ENCODE data around the gene TBL3.

Gene TBL3

GRCh38 chr16:2013527-2013926 lies 41.7 kb downstream of the TBL3 start:
- no peak for DNase-seq (ENCODE audit: low read depth in 1 of 2, low spot score in 1 of 2)

- DNase-seq (ENCODE audit: low read depth in 1 of 2, low spot score in 1 of 2) = no peak
Observed at GRCh38 chr16:2015117-2015946, 43.5 kb downstream of the TBL3 start.

GRCh38 chr16:2015947-2016208 lies 44.0 kb downstream of the TBL3 start:
- no peak for DNase-seq (ENCODE audit: low read depth in 1 of 2, low spot score in 1 of 2)

GRCh38 chr16:2016407-2016922 lies 44.6 kb downstream of the TBL3 start:
- DNase-seq (ENCODE audit: low read depth in 1 of 2, low spot score in 1 of 2) = no peak

- DNase-seq (ENCODE audit: low read depth in 1 of 2, low spot score in 1 of 2) = no peak
Observed at GRCh38 chr16:2019518-2019920, 47.7 kb downstream of the TBL3 start, which contains the start of gene NPW. NPW (plus strand) TSS chr16:2019785.

GRCh38 chr16:2019921-2020831 lies 48.3 kb downstream of the TBL3 start:
- DNase-seq (ENCODE audit: low read depth in 1 of 2, low spot score in 1 of 2) = no peak

GRCh38 chr16:2022723-2023091 lies 50.9 kb downstream of the TBL3 start:
- no peak for DNase-seq (ENCODE audit: low read depth in 1 of 2, low spot score in 1 of 2)

GRCh38 chr16:2023092-2024031 lies 51.5 kb downstream of the TBL3 start:
- peak; percentile 95 to 96 for DNase-seq (ENCODE audit: low read depth in 1 of 2, low spot score in 1 of 2)

GRCh38 chr16:2024032-2024420 lies 52.2 kb downstream of the TBL3 start:
- no peak for DNase-seq (ENCODE audit: low read depth in 1 of 2, low spot score in 1 of 2)

GRCh38 chr16:2025251-2025650 lies 53.4 kb downstream of the TBL3 start:
- no peak for DNase-seq (ENCODE audit: low read depth in 1 of 2, low spot score in 1 of 2)

GRCh38 chr16:2025878-2026460 lies 54.1 kb downstream of the TBL3 start:
- no peak for DNase-seq (ENCODE audit: low read depth in 1 of 2, low spot score in 1 of 2)

- DNase-seq (ENCODE audit: low read depth in 1 of 2, low spot score in 1 of 2) = no peak
Observed at GRCh38 chr16:2026461-2027023, 54.7 kb downstream of the TBL3 start, which contains the start of gene NHERF2. NHERF2 (plus strand) TSS chr16:2026902; CDS start chr16:2027006, 104 bp downstream.

- no peak for DNase-seq (ENCODE audit: low read depth in 1 of 2, low spot score in 1 of 2)
Observed at GRCh38 chr16:2027024-2028010, 55.5 kb downstream of the TBL3 start.

GRCh38 chr16:2028146-2028545 lies 56.3 kb downstream of the TBL3 start:
- no peak for DNase-seq (ENCODE audit: low read depth in 1 of 2, low spot score in 1 of 2)

GRCh38 chr16:2028620-2029220 lies 56.9 kb downstream of the TBL3 start:
- no peak for DNase-seq (ENCODE audit: low read depth in 1 of 2, low spot score in 1 of 2)

- no peak for DNase-seq (ENCODE audit: low read depth in 1 of 2, low spot score in 1 of 2)
Observed at GRCh38 chr16:2029350-2029749, 57.5 kb downstream of the TBL3 start.

GRCh38 chr16:2030036-2030435 lies 58.2 kb downstream of the TBL3 start:
- no peak for DNase-seq (ENCODE audit: low read depth in 1 of 2, low spot score in 1 of 2)

- DNase-seq (ENCODE audit: low read depth in 1 of 2, low spot score in 1 of 2) = no peak
Observed at GRCh38 chr16:2031081-2031577, 59.3 kb downstream of the TBL3 start.
